ENCODE data around the gene PCDHGA9. TPM values are rescaled to one million over a fixed set of nuclear protein-coding genes. Genes with fewer than 3 reads are reported as not detected.
A peak's percentile ranks its signal among the peaks of the same experiment; 100 is the strongest.

Gene PCDHGA9
- total and polyA plus RNA-seq, 2 of the 8 experiments (the other 6 are each of a cell fraction or from before 2014, with no cell fraction given), result 0.79 to 1.1 TPM

- Histone ChIP-seq H4K5ac (ENCODE audit: insufficient read length, low read depth, low read length) (no peak overlapping the region), H3K4me3 (ENCODE audit: extremely low read depth in 1 of 4, insufficient read depth in 2 of 4, low read depth in 3 of 4, low read length in 4 of 4) (no peak overlapping the region), H3K9ac (replicated peaks in 1 of 4; ENCODE audit: extremely low read depth in 1 of 4, low read depth in 3 of 4, low read length in 3 of 4) (no peak overlapping the region), H3K79me2 (ENCODE audit: control insufficient read depth in 1 of 2, insufficient read depth in 2 of 2, low read length in 2 of 2) (no peaks in the 10 kb centered on the region), H3K79me1 (ENCODE audit: low read depth, low read length) (no peaks in the 10 kb centered on the region), H2BK120ac (replicated peaks; ENCODE audit: low read depth, low read length) (no peak overlapping the region), H4K20me1 (replicated peaks in 1 of 2; ENCODE audit: control insufficient read depth in 1 of 2, insufficient read depth in 2 of 2, low read length in 2 of 2) (peaks cover 0 to 2% of the 10 kb centered on the region in 2 experiments), H2BK20ac (ENCODE audit: low read length) (no peak overlapping the region), H3K4me1 (replicated peaks in 1 of 4; ENCODE audit: control insufficient read depth in 3 of 4, insufficient read depth in 4 of 4, low read length in 3 of 4) (no peaks in the 10 kb centered on the region), H2BK12ac (ENCODE audit: low read depth, low read length) (no peak overlapping the region), H3K23ac (ENCODE audit: insufficient read length) (no peak overlapping the region), H2AFZ (ENCODE audit: low read length) (no peak overlapping the region), H2BK15ac (ENCODE audit: low read length) (no peak overlapping the region), H3K27ac (ENCODE audit: low read depth, low read length) (no peak overlapping the region), H3K4ac (replicated peaks; ENCODE audit: insufficient read length, low read depth, low read length) (no peak overlapping the region), H2BK5ac (ENCODE audit: low read depth, low read length) (no peak overlapping the region), H3K23me2 (ENCODE audit: low read depth, low read length) (no peaks in the 10 kb centered on the region), H3K56ac (replicated peaks; ENCODE audit: insufficient read length, low read depth, low read length) (no peak overlapping the region), H3K36me3 (ENCODE audit: control insufficient read depth in 2 of 4, insufficient read depth in 4 of 4, low read length in 3 of 4) (no peaks in the 10 kb centered on the region), H2AK5ac (ENCODE audit: low read depth, low read length) (0 out of 2 replicates have a peak overlapping the region, but pooled peaks have one; percentile 9), H3K9me3 (ENCODE audit: insufficient read depth in 2 of 2, low read depth in 1 of 2, low read length in 1 of 2) (peaks cover 2 to 6% of the 10 kb centered on the region in 2 experiments; a peak in 1 of 4 replicates), H4K91ac (replicated peaks; ENCODE audit: insufficient read length, low read length) (no peak overlapping the region), H4K8ac (ENCODE audit: extremely low read depth, insufficient read depth, low read length) (no peak overlapping the region), H3K27me3 (replicated peaks in 1 of 4; ENCODE audit: control insufficient read depth in 3 of 4, extremely low read depth in 1 of 4, insufficient read depth in 3 of 4, low read length in 3 of 4) (no peaks in the 10 kb centered on the region), H3K18ac (ENCODE audit: extremely low read depth, low read length) (no peak overlapping the region), H3K14ac (ENCODE audit: insufficient read length) (no peak overlapping the region), H3K4me2 (ENCODE audit: insufficient read depth in 1 of 2, low read depth in 2 of 2, low read length in 2 of 2) (no peak overlapping the region)
- no peak for DNase-seq (ENCODE audit: low read depth in 1 of 2, low spot score in 2 of 2)
- 96% methylated on average over 41 of the region's 50 CpGs; no CpG with 5 or more reads in 1 of the 2 experiments for WGBS, 2 experiments (ENCODE audit: extremely low coverage in 1 of 2, insufficient coverage in 1 of 2, insufficient read length in 1 of 2, insufficient replicate concordance in 2 of 2, low coverage in 1 of 2, low lambda C conversion rate in 2 of 2, missing lambda C conversion rate in 1 of 2)
- FAIRE-seq, result no peak
- ChIA-PET CTCF (ENCODE audit: partially characterized antibody) (interaction anchor here (0.5 to 2.8 kb wide), 11 partner anchors 14 to 1195 kb away, joined by 3 to 10 read pairs (median 3); partner anchors contain the start of gene PCDHGB6), POLR2A (ENCODE audit: partially characterized antibody) (no interaction called here)
- TF ChIP-seq TCF12 (IDR thresholded peaks at IDR 0.05; ENCODE audit: low read depth, low read length), result no peak
- no peak for TF ChIP-seq SP2 (IDR thresholded peaks at IDR 0.05; ENCODE audit: low read length)
- no peak for TF ChIP-seq EGR1 (IDR thresholded peaks at IDR 0.05; ENCODE audit: borderline replicate concordance, low read depth, low read length)
- TF ChIP-seq CHD2 (IDR thresholded peaks at IDR 0.05; ENCODE audit: low read length), result no peak
- TF ChIP-seq BRCA1 (IDR thresholded peaks at IDR 0.05; ENCODE audit: low read depth, low read length), result no peak
- no peak for TF ChIP-seq E2F6 (IDR thresholded peaks at IDR 0.05)
- no peak for TF ChIP-seq POLR2AphosphoS5 (IDR thresholded peaks at IDR 0.05; ENCODE audit: low read depth, low read length)
- no peak for TF ChIP-seq SUZ12 (IDR thresholded peaks at IDR 0.05; ENCODE audit: low read length)
- TF ChIP-seq BACH1 (IDR thresholded peaks at IDR 0.05; ENCODE audit: low read length), result no peak
- no peak for TF ChIP-seq TBP (IDR thresholded peaks at IDR 0.05; ENCODE audit: low read depth, low read length)
- no peak for TF ChIP-seq MAFK (IDR thresholded peaks at IDR 0.05; ENCODE audit: low read depth, low read length)
- no peak for TF ChIP-seq JUND (IDR thresholded peaks at IDR 0.05; ENCODE audit: low read length)
- no peak for TF ChIP-seq GABPA (IDR thresholded peaks at IDR 0.05; ENCODE audit: borderline replicate concordance, insufficient read depth, low read length)
- TF ChIP-seq TAF1 (IDR thresholded peaks at IDR 0.05; ENCODE audit: low read depth, low read length), result no peak
Observed at GRCh38 chr5:141441571-141442170, 39.1 kb downstream of the PCDHGA9 start.

Data from H1 (cell line).